ENCODE data around the gene DYNC2LI1.

Gene DYNC2LI1

GRCh38 chr2:43745457-43745856, 28.4 kb upstream of the DYNC2LI1 start:
- TF ChIP-seq CTCF (IDR thresholded peaks at IDR 0.05; ENCODE audit: low read depth, low read length, missing control alignments): no peak
- DNase-seq (ENCODE audit: low read depth): peak; percentile 75
- in situ Hi-C loops (cut with HindIII; ENCODE audit: low sequenced_read_pairs): no loop called here
- H3K4me3 ChIP-seq (ENCODE audit: low read depth, low read length): no peak overlapping the region

GRCh38 chr2:43748333-43748732, 25.5 kb upstream of the DYNC2LI1 start:
- DNase-seq (ENCODE audit: low read depth): no peak
- no peak for TF ChIP-seq CTCF (IDR thresholded peaks at IDR 0.05; ENCODE audit: low read depth, low read length, missing control alignments)
- H3K4me3 ChIP-seq (ENCODE audit: low read depth, low read length): no peak overlapping the region
- in situ Hi-C loops (cut with HindIII; ENCODE audit: low sequenced_read_pairs): no loop called here

- no peak overlapping the region for H3K4me3 ChIP-seq (ENCODE audit: low read depth, low read length)
- TF ChIP-seq CTCF (IDR thresholded peaks at IDR 0.05; ENCODE audit: low read depth, low read length, missing control alignments): no peak
- no peak for DNase-seq (ENCODE audit: low read depth)
- in situ Hi-C loops (cut with HindIII; ENCODE audit: low sequenced_read_pairs): no loop called here
These were observed 24.3 kb upstream of the DYNC2LI1 start for GRCh38 chr2:43749583-43749982.

- in situ Hi-C loops (cut with HindIII; ENCODE audit: low sequenced_read_pairs): no loop called here
- no peak for DNase-seq (ENCODE audit: low read depth)
- no peak for TF ChIP-seq CTCF (IDR thresholded peaks at IDR 0.05; ENCODE audit: low read depth, low read length, missing control alignments)
- H3K4me3 ChIP-seq (ENCODE audit: low read depth, low read length): no peak overlapping the region
These were observed 22.3 kb upstream of the DYNC2LI1 start for GRCh38 chr2:43751476-43751990.

GRCh38 chr2:43752302-43752701, 21.5 kb upstream of the DYNC2LI1 start:
- no peak for TF ChIP-seq CTCF (IDR thresholded peaks at IDR 0.05; ENCODE audit: low read depth, low read length, missing control alignments)
- in situ Hi-C loops (cut with HindIII; ENCODE audit: low sequenced_read_pairs): no loop called here

GRCh38 chr2:43754180-43754579, 19.7 kb upstream of the DYNC2LI1 start:
- H3K4me3 ChIP-seq (ENCODE audit: low read depth, low read length): no peak overlapping the region
- in situ Hi-C loops (cut with HindIII; ENCODE audit: low sequenced_read_pairs): no loop called here
- no peak for TF ChIP-seq CTCF (IDR thresholded peaks at IDR 0.05; ENCODE audit: low read depth, low read length, missing control alignments)
- no peak for DNase-seq (ENCODE audit: low read depth)

More at GRCh38 chr2:43752302-43752701, 21.5 kb upstream of the DYNC2LI1 start:
- H3K4me3 ChIP-seq (ENCODE audit: low read depth, low read length): no peak overlapping the region
- DNase-seq (ENCODE audit: low read depth): no peak

GRCh38 chr2:43758739-43759138, 15.1 kb upstream of the DYNC2LI1 start:
- no peak for TF ChIP-seq CTCF (IDR thresholded peaks at IDR 0.05; ENCODE audit: low read depth, low read length, missing control alignments)
- H3K4me3 ChIP-seq (ENCODE audit: low read depth, low read length): no peak overlapping the region
- DNase-seq (ENCODE audit: low read depth): no peak
- in situ Hi-C loops (cut with HindIII; ENCODE audit: low sequenced_read_pairs): no loop called here

Data from astrocyte of the cerebellum (primary cell).